Myocyte (in vitro differentiated cells): ENCODE measurements around the gene KIAA2012. TPM values are rescaled to one million over a fixed set of nuclear protein-coding genes. Genes with fewer than 3 reads are reported as not detected.

ENCODE experiments used
- DNase-seq: peaks from one replicate; pipeline ENCODE4 v3.0.0-alpha.2; 2012; ENCODE audit warnings: low read depth
- total RNA-seq: library from RNA; depleted of rRNA; stranded (reverse); fragments of >200 nt; gene quantifications from 2 replicates; pipeline ENCODE4 v1.2.3, GENCODE V29; 2014

The KIAA2012 gene
- total RNA-seq, 1 donor from 2014 or later = not detected

GRCh38 chr2:202042444-202042843 lies 30.6 kb upstream of the KIAA2012 start:
- peak; percentile 26 for DNase-seq

- no peak for DNase-seq
Observed at GRCh38 chr2:202043475-202043874, 29.6 kb upstream of the KIAA2012 start.

DNA sequence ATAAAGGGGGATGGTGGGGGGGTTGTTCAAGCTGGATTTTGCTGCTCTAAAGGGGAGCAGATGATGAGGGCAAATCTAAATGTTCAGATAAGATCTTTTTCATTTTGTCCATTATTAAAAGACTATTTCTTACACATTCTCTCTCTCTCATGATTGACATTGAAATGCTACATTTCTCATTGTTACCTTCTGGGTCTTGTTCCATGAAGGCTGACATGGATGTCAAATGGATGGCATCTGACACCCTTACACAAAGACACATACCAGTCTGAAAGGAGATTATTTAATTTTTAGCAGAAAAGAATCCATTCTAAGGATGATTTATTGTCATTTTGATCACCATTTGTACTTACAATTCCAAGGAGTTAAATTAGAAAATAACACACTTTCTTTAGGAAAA lies 28.3 kb upstream of the KIAA2012 start:
- no peak for DNase-seq

- no peak for DNase-seq
Observed at GRCh38 chr2:202046572-202046971, 26.5 kb upstream of the KIAA2012 start.

DNA sequence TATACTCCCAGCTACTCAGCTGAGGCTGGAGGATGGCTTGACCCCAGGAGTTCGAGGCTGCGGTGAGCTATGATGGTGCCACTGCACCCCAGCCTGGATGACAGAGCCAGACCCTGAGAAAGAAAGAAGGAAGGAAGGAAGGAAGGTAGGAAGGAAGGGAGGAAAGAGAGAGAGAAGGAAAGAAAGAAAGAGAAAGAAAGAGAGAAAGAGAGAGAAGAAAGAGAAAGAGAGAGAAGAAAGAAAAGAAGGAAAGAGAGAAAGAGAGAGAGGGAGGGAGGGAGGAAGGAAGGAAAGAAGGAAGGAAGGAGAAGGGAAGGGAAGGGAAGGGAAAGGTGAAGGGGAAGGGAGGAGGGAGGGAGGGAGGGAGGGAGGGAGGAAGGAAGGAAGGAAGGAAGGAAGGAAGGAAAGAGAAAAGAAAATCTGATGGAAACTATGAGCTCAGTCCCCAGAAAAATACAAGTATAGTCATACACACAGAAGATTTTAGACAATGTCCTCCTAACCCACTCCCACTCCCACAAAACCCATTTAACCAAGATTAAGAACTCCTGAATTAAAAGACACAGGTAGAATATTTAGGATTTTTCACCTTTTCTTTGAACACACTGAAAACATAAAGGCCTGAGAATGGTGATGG lies 23.8 kb upstream of the KIAA2012 start:
- DNase-seq = no peak

DNA sequence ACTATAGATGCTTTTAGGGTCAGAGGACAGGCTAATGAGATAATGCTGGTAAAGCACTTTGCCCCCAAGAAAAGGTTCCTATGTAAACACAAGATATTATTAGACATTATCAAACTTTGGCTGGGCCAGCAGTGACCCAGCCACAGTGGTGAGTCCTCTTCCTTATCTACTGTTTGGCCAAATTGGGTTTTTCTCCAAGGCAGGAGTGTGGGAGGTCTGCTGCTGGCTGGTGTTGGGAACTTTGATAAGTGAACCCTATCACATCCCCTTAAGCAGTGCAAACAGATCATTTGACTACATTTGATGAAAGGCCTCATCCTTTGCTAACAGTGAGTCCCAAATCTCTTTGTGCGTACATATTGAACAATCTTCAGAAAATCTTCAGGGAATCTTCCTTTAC lies 23.2 kb upstream of the KIAA2012 start:
- no peak for DNase-seq

GRCh38 chr2:202050652-202051051 lies 22.4 kb upstream of the KIAA2012 start:
- no peak for DNase-seq

GRCh38 chr2:202051499-202052161 lies 21.4 kb upstream of the KIAA2012 start:
- DNase-seq = peak; percentile 11

GRCh38 chr2:202052235-202052634 lies 20.8 kb upstream of the KIAA2012 start:
- DNase-seq = no peak

- DNase-seq = no peak
Observed at GRCh38 chr2:202054679-202055078, 18.4 kb upstream of the KIAA2012 start.

DNA sequence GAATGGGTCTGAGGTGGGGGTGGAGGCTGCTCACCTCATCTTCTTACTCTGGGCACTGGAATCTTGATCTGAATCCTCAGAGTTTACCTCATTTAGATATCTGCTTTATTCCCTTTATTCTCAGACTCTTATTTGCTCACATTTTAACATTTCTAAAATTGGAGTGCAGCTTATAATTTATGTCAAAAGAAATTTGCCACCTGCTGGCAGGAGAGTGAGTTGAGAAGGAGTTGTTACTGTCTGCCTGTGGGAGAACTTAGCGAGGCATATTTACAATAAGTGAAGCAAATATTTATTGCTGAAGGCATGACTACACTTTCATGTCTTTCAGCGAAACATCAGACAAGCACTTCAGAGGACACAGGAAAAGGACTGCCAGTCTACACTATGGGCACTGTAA lies 16.4 kb upstream of the KIAA2012 start:
- DNase-seq = peak; percentile 29

DNA sequence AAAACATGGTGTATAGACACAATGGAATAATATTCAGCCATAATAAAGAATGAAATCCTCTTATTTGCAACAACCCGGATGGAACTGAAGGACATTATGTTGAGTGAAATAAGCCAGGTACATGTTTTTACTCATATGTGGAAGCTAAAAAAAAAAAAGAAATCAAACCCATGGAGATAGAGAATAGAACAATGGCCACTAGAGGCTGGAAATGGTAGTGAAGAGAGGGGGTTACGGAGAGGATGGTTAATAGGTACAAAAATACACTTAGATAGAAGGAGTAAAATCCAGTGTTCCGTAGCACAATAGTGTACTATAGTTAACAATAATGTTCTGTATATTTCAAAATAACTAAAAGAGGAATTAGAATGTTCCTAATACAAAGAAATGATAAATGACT lies 12.8 kb upstream of the KIAA2012 start:
- DNase-seq = no peak

DNA sequence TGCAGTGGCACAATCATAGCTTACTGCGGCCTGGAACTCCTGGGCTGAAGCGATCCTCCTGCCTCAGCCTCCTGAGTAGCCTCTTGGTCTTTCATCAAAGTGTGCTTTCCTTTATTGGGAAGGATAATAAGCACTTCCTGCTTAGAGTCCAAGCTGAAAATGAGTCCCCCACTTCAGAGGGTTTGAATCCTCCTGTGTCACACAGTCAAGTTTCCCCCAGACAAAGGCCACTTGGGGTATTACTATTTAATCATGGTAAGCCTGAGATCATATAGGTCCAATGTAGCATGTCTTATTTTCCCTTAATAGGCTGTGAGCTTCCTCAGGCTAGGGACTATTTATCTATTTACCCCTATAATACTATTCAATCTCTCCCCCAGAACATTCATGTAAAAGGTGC lies 11.4 kb upstream of the KIAA2012 start:
- no peak for DNase-seq

GRCh38 chr2:202064171-202064880 lies 8.7 kb upstream of the KIAA2012 start:
- DNase-seq = peak; percentile 50

DNA sequence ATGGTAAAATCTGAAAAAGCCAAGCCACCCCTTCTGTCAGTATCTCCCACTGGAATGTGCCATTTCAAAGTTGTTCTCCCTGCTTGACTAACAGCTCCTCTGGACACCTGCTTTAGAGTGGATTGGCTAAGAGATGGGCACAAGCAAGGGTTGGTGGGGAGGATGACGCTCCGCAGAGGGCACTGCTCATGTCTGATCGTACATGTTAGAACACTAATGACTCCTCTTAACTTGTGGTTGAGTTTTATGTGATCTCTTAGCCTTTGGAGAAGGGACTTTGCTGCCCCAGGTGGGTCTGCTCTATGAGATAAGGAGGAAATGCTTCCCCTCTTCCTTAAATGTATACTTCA lies 8.2 kb upstream of the KIAA2012 start:
- DNase-seq = no peak

- no peak for DNase-seq
Observed at GRCh38 chr2:202065876-202066275, 7.2 kb upstream of the KIAA2012 start.

GRCh38 chr2:202066875-202067274 lies 6.2 kb upstream of the KIAA2012 start:
- DNase-seq = no peak

DNA sequence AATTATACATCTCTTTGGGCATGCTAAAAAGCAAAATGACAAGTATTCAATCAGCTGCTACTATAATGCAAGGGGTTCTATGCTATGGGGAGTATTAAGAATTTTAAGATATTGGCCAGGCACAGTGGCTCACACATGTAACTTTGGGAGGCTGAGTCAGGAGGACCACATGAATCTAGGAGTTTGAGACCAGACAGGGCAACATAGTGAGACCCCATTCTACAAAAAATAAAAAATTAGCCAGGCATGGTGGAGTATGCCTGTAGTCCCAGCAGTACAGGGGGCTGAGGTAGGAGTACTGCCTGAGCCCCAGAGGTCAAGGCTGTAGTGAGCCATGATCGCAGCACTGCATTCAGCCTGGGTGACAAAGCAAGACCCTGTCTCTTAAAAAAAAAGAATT lies 5.5 kb upstream of the KIAA2012 start:
- DNase-seq = no peak

DNA sequence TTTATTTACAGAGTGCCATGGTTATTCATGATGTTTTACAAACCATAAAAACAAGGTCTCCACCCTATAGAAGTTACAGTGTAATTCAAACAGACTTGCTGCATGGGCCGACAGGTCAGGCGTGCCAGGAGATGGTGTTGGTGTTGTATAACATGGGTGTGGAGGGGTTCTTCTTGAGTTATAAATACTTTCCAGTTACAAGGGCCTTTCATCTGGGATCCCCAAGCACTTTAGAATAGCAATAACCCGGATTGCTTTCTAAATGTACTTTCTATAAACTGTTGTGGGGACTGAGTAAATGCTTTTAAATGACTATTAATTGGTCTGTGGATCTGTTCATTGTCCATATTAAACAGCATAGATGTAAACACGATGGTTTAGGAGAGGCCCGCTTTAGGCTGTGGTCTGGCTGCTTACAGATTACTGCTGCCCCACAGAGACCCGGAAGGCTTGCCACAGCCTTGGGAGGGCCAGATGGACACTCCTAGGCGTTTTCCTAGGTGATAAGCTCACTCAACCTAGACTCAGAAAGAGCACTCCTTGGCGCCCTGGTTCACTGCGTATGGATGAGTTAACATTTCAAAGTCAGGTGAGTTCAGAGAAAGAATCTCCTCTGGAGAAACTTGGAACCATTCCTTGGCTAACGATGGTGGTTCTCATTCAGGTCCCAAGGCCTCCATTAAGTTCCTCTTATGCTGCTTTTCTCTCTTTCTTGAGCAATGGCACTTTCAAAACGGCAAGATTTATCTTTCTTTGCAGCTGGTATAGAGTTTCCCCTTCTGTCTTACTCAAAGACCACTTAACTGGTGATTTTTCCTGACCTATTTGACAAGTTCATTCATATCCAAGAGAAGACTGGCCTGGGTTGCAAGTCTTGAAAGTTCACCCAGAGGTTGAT lies 3.6 kb upstream of the KIAA2012 start:
- no peak for DNase-seq

- DNase-seq = no peak
Observed at GRCh38 chr2:202071107-202071506, 1.9 kb upstream of the KIAA2012 start.

- no peak for DNase-seq
Observed at GRCh38 chr2:202072226-202072625, 829 bp upstream of the KIAA2012 start.

- DNase-seq = no peak
Observed at GRCh38 chr2:202074324-202074723, 1.3 kb downstream of the KIAA2012 start.
